Natural killer cell (primary cell): ENCODE results near the gene HES1. TPM values are rescaled to one million over a fixed set of nuclear protein-coding genes. Genes with fewer than 3 reads are reported as not detected.

Experiments
- ATAC-seq, 3 donors: fragments of 150-1000 bp in 2 of 3; fragments of 200-7000 bp in 1 of 3; cut with Tn5 transposase; 1 replicate in 1 of 3; 2 replicates in 2 of 3; pipeline ENCODE4 v1.10.0; 2021; ENCODE audit warnings: mild to moderate bottlenecking in 2 of 3, moderate library complexity in 2 of 3
- DNase-seq, 2 donors: peaks; one replicate each; pipeline versions ENCODE4 v3.0.0 to v3.0.0-alpha.2; 2013 to 2021; ENCODE audit warnings: mixed read lengths in 1 of 2
- H3K27ac ChIP-seq: one replicate; pipeline ENCODE4 v1.5.1; 2013; ENCODE audit warnings: mild to moderate bottlenecking, low read length
- H3K27me3 ChIP-seq: one replicate; pipeline ENCODE4 v1.6.1; 2013; ENCODE audit warnings: low read length; ENCODE audit not compliant: control insufficient read depth, insufficient read depth
- H3K36me3 ChIP-seq: one replicate; pipeline ENCODE4 v1.6.1; 2013; ENCODE audit warnings: low read length; ENCODE audit not compliant: control insufficient read depth, insufficient read depth
- H3K4me1 ChIP-seq: one replicate; pipeline ENCODE4 v1.6.1; 2013; ENCODE audit warnings: low read length; ENCODE audit not compliant: control insufficient read depth, insufficient read depth
- H3K4me3 ChIP-seq: one replicate; pipeline ENCODE4 v1.5.1; 2013; ENCODE audit warnings: low read length
- H3K9me3 ChIP-seq: one replicate; pipeline ENCODE4 v1.6.1; 2013; ENCODE audit warnings: low read length; ENCODE audit not compliant: control insufficient read depth, insufficient read depth
- H3K27ac Mint-ChIP-seq, 2 donors: one replicate each; pipeline ENCODE4 v1.8.0; 2022; ENCODE audit warnings: mild to moderate bottlenecking in 2 of 2, mixed read lengths in 2 of 2, moderate library complexity in 1 of 2
- H3K27me3 Mint-ChIP-seq, 2 donors: one replicate each; pipeline ENCODE4 v1.8.0; 2022; ENCODE audit warnings: low read depth in 2 of 2, mixed read lengths in 2 of 2
- H3K36me3 Mint-ChIP-seq: one replicate; pipeline ENCODE4 v1.8.0; 2022; ENCODE audit warnings: mixed read lengths
- H3K4me1 Mint-ChIP-seq, 2 donors: one replicate each; pipeline ENCODE4 v1.8.0; 2022; ENCODE audit warnings: mixed read lengths in 2 of 2
- H3K4me3 Mint-ChIP-seq: one replicate; pipeline ENCODE4 v1.8.0; 2022; ENCODE audit warnings: mild to moderate bottlenecking, moderate library complexity, mixed read lengths
- H3K9me3 Mint-ChIP-seq, 2 donors: one replicate each; pipeline ENCODE4 v1.8.0; 2022; ENCODE audit warnings: mixed read lengths in 2 of 2
- CTCF ChIP-seq: fragments of 200-600 bp; IDR thresholded peaks from one replicate; pipeline ENCODE4 v1.8.0; 2022; ENCODE audit warnings: antibody characterized with exemption
- WGBS: methylation state at CpG from one replicate; pipeline ENCODE4 v1.1.7; 2013; ENCODE audit warnings: missing lambda C conversion rate; ENCODE audit not compliant: insufficient coverage; 5-methylcytosine and 5-hydroxymethylcytosine counted together
- intact Hi-C: fragments of 100-400 bp; cut with micrococcal nuclease; formaldehyde crosslinking; loops from one replicate; pipeline ENCODE4 v1.14.2; 2022
- total RNA-seq, 4 donors: library from RNA; stranded (reverse); fragments of 120-200 nt in 1 of 4; gene quantifications; one replicate each; pipeline versions ENCODE4 v1.2.3 to v1.2.4, GENCODE V29; 2013 to 2022

The HES1 gene
- total RNA-seq, 3 donors from 2014 or later (not counting 1 experiment from before 2014, with no cell fraction given) = 1.5 to 4.4 (median 2.2) TPM

- ATAC-seq (no peak), DNase-seq (no peak)
- intact Hi-C loops = loop anchor here (10.0 kb wide), 1 partner anchor 535 kb away; the partner anchor contains the start of gene OPA1
- no peaks in the 10 kb centered on the region for H3K9me3 ChIP-seq
- H3K27ac ChIP-seq = no peak overlapping the region
- Mint-ChIP-seq H3K27ac (no peak overlapping the region), H3K9me3 (no peaks in the 10 kb centered on the region), H3K36me3 (no peaks in the 10 kb centered on the region), H3K4me3 (no peak overlapping the region), H3K4me1 (peaks cover 19 to 22% of the 10 kb centered on the region in 2 donors), H3K27me3 (peaks cover 49 to 68% of the 10 kb centered on the region in 2 donors)
- no peak overlapping the region for H3K4me3 ChIP-seq
- peaks cover 37% of the 10 kb centered on the region for H3K27me3 ChIP-seq
- H3K4me1 ChIP-seq = peaks cover 21% of the 10 kb centered on the region
- no peaks in the 10 kb centered on the region for H3K36me3 ChIP-seq
- WGBS = 61% methylated on average over 2 of the region's 2 CpGs
- no peak for TF ChIP-seq CTCF
Observed at GRCh38 chr3:194130188-194130587, 5.8 kb upstream of the HES1 start.

GRCh38 chr3:194130807-194131589 lies 5.0 kb upstream of the HES1 start:
- no peaks in the 10 kb centered on the region for H3K36me3 Mint-ChIP-seq

GRCh38 chr3:194132465-194133286 lies 3.3 kb upstream of the HES1 start:
- peaks cover 38 to 42% of the 10 kb centered on the region in 2 donors for H3K4me1 Mint-ChIP-seq
- Histone ChIP-seq H3K36me3 (no peaks in the 10 kb centered on the region), H3K9me3 (no peaks in the 10 kb centered on the region), H3K27ac (no peak overlapping the region), H3K4me3 (no peak overlapping the region), H3K27me3 (peaks cover 60% of the 10 kb centered on the region), H3K4me1 (peaks cover 46% of the 10 kb centered on the region)
- no peaks in the 10 kb centered on the region for H3K36me3 Mint-ChIP-seq
- ATAC-seq (no peak), DNase-seq (no peak)
- intact Hi-C loops = loop anchor here (10.0 kb wide), 1 partner anchor 538 kb away; the partner anchor contains the start of gene OPA1
- peak overlapping the region; percentile 77 for H3K4me3 Mint-ChIP-seq
- no peaks in the 10 kb centered on the region for H3K9me3 Mint-ChIP-seq
- no peak for TF ChIP-seq CTCF
- WGBS = 88% methylated on average over 5 of the region's 5 CpGs
- peaks cover 57 to 73% of the 10 kb centered on the region in 2 donors for H3K27me3 Mint-ChIP-seq
- no peak overlapping the region for H3K27ac Mint-ChIP-seq

More at GRCh38 chr3:194130807-194131589, 5.0 kb upstream of the HES1 start:
- Histone ChIP-seq H3K36me3 (no peaks in the 10 kb centered on the region), H3K4me1 (peaks cover 29% of the 10 kb centered on the region), H3K4me3 (no peak overlapping the region), H3K27me3 (peaks cover 45% of the 10 kb centered on the region), H3K9me3 (no peaks in the 10 kb centered on the region), H3K27ac (no peak overlapping the region)
- Mint-ChIP-seq H3K27ac (no peak overlapping the region), H3K9me3 (no peaks in the 10 kb centered on the region), H3K4me1 (peaks cover 23 to 27% of the 10 kb centered on the region in 2 donors), H3K27me3 (peaks cover 50 to 73% of the 10 kb centered on the region in 2 donors), H3K4me3 (no peak overlapping the region)
- 55% methylated on average over 18 of the region's 19 CpGs for WGBS
- ATAC-seq = no peak
- no peak for TF ChIP-seq CTCF
- peak in 1 of 2 donors; percentile 49 for DNase-seq
- intact Hi-C loops = loop anchor here (10.0 kb wide), 1 partner anchor 536 kb away; the partner anchor contains the start of gene OPA1
